ENCODE measurements around the gene PIK3C3.

- no peak for TF ChIP-seq CTCF (IDR thresholded peaks at IDR 0.05; ENCODE audit: low read depth, low read length)
- TF ChIP-seq POLR2A (IDR thresholded peaks at IDR 0.05; ENCODE audit: extremely low read depth, insufficient read length): no peak
- no peak for TF ChIP-seq MAX (IDR thresholded peaks at IDR 0.05; ENCODE audit: low read depth, low read length)
- TF ChIP-seq MYC (IDR thresholded peaks at IDR 0.05; ENCODE audit: low read depth, low read length): no peak
Measured at GRCh38 chr18:42087876-42088275, 132.8 kb downstream of the PIK3C3 start.

All from NB4 (cell line).